HCT116 (cell line): Measurements from ENCODE around the gene ACTG1.

Source experiments
- CTCF ChIP-seq, 3 experiments: fragments of 200-600 bp in 1 of 3; sonication (generic) in 1 of 3; IDR thresholded peaks in 2 of 3; conservative IDR thresholded peaks in 1 of 3; 2 replicates each; pipeline ENCODE4 v1.5.1; 2012 to 2017; ENCODE audit warnings: low read depth in 2 of 3, low read length in 2 of 3, antibody characterized with exemption in 1 of 3, borderline replicate concordance in 1 of 3, control low read depth in 1 of 3, mild to moderate bottlenecking in 1 of 3, mixed read lengths in 1 of 3, mixed run types in 1 of 3, moderate library complexity in 1 of 3; ENCODE audit not compliant: insufficient read depth in 1 of 3
- POLR2AphosphoS5 ChIP-seq: IDR thresholded peaks from 2 replicates; pipeline ENCODE4 v1.6.1; 2011; ENCODE audit warnings: mild to moderate bottlenecking, low read depth, low read length, moderate library complexity

- TF ChIP-seq POLR2AphosphoS5 = no peak
- TF ChIP-seq CTCF (IDR thresholded peaks at IDR 0.05 in 2 of 3, conservative IDR thresholded peaks at IDR 0.05 in 1 of 3; ENCODE audit: borderline replicate concordance in 1 of 3, insufficient read depth in 1 of 3, low read depth in 2 of 3, low read length in 2 of 3) = no peak
Observed at GRCh38 chr17:81487089-81487486, 25.5 kb downstream of the ACTG1 start.
